ENCODE measurements around the gene PER1.

DNA sequence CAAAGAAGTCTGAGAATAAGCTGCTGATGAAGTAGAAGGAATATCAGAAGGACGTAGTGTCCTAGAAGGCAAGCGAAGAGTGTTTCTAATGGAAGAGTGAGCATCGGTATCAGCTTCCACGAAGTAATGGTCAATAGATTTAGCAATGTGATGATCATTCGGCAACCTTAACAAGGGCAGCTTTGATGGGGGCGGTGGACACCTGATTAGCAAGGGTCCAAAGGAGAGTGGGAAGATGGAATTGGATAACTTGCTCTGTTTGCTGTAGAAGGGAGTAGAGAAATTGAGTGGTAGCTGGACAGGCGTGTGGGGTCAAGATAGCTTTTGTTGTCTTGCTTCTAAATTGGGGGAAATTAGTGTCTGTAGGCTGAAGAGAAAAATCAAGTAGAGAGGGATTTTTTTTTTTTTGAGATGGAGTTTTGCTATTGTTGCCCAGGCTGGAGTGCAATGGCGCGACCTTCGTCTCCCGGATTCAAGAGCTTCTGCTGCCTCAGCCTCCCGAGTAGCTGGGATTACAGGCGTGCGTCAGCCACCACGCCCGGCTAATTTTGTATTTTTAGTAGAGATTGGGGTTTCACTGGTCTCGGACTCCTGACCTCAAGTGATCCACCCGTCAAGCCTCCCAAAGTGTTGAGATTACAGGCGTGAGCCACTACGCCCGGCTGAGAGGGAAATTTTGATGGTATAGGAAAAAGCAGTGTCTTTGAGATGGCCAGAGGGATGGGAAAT lies 14.4 kb downstream of the PER1 start:
- TF ChIP-seq, protein P1, sequence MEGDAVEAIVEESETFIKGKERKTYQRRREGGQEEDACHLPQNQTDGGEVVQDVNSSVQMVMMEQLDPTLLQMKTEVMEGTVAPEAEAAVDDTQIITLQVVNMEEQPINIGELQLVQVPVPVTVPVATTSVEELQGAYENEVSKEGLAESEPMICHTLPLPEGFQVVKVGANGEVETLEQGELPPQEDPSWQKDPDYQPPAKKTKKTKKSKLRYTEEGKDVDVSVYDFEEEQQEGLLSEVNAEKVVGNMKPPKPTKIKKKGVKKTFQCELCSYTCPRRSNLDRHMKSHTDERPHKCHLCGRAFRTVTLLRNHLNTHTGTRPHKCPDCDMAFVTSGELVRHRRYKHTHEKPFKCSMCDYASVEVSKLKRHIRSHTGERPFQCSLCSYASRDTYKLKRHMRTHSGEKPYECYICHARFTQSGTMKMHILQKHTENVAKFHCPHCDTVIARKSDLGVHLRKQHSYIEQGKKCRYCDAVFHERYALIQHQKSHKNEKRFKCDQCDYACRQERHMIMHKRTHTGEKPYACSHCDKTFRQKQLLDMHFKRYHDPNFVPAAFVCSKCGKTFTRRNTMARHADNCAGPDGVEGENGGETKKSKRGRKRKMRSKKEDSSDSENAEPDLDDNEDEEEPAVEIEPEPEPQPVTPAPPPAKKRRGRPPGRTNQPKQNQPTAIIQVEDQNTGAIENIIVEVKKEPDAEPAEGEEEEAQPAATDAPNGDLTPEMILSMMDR (IDR thresholded peaks at IDR 0.05): no peak
- no peak for TF ChIP-seq POLR2A (IDR thresholded peaks at IDR 0.05)
